Muscle of back (tissue), 11 donors: ENCODE results near the gene KRT2. TPM values are rescaled to one million over a fixed set of nuclear protein-coding genes. Genes with fewer than 3 reads are reported as not detected.

ENCODE experiments used
- DNase-seq, 3 donors: peaks; one replicate each; pipeline versions ENCODE4 v3.0.0 to v3.0.0-alpha.2; 2013
- polyA plus RNA-seq, 10 donors: library from polyadenylated mRNA; unstranded; fragments of 120-200 nt; gene quantifications; one replicate each; pipeline ENCODE4 v1.2.1, GENCODE V29; 2013; ENCODE audit not compliant: insufficient read length in 10 of 10

The KRT2 gene
- polyA plus RNA-seq, 10 donors: 0.08 to 1.8 TPM; not detected in 8

GRCh38 chr12:52600071-52600470, 51.9 kb downstream of the KRT2 start:
- DNase-seq: no peak

GRCh38 chr12:52598966-52599365, 53.0 kb downstream of the KRT2 start:
- DNase-seq: no peak

Other genes starting within 250 kb of the KRT2 start
- not detected for gene KRT82, start 245.9 kb downstream of the KRT2 start, polyA plus RNA-seq
- gene KRT75, start 217.8 kb downstream of the KRT2 start, polyA plus RNA-seq: under 1 TPM in 1 of 10 donors, not detected in 9; 0.25 TPM
- gene KRT6B, start 200.1 kb downstream of the KRT2 start, polyA plus RNA-seq: 1 to 10 TPM in 1 of 10 donors, under 1 TPM in 1, not detected in 8; 0.14 to 3.1 TPM
- gene KRT6C, start 178.4 kb downstream of the KRT2 start, polyA plus RNA-seq: 1 to 10 TPM in 1 of 10 donors, under 1 TPM in 1, not detected in 8; 0.32 to 1.3 TPM
- 10 to 100 TPM in 2 of 10 donors, under 1 TPM in 1, not detected in 7; 0.20 to 38.7 (median 20.8) TPM for gene KRT6A, start 159.0 kb downstream of the KRT2 start, polyA plus RNA-seq
- gene KRT5, start 131.8 kb downstream of the KRT2 start, polyA plus RNA-seq: 100 to 1,000 TPM in 2 of 10 donors, 1 to 10 TPM in 3, under 1 TPM in 4, not detected in 1; 0.43 to 538 (median 1.1) TPM
- not detected for gene KRT71, start 99.1 kb downstream of the KRT2 start, polyA plus RNA-seq
- gene KRT74, start 78.4 kb downstream of the KRT2 start, polyA plus RNA-seq: under 1 TPM in 2 of 10 donors, not detected in 8; 0.08 to 0.12 TPM
- 1 to 10 TPM in 1 of 10 donors, under 1 TPM in 1, not detected in 8; 0.30 to 1.5 TPM for gene KRT72, start 50.7 kb downstream of the KRT2 start, polyA plus RNA-seq
- gene KRT73, start 33.7 kb downstream of the KRT2 start, polyA plus RNA-seq: 1 to 10 TPM in 1 of 10 donors, under 1 TPM in 1, not detected in 8; 0.08 to 1.1 TPM
- gene KRT1, start 28.2 kb upstream of the KRT2 start, polyA plus RNA-seq: 100 to 1,000 TPM in 2 of 10 donors, 1 to 10 TPM in 6, under 1 TPM in 2; 0.47 to 543 (median 2.3) TPM
- gene KRT77, start 51.3 kb upstream of the KRT2 start, polyA plus RNA-seq: 1 to 10 TPM in 1 of 10 donors, under 1 TPM in 1, not detected in 8; 0.98 to 2.8 TPM
- gene KRT76, start 125.1 kb upstream of the KRT2 start, polyA plus RNA-seq: not detected
- under 1 TPM in 1 of 10 donors, not detected in 9; 0.46 TPM for gene KRT3, start 143.9 kb upstream of the KRT2 start, polyA plus RNA-seq
- 100 to 1,000 TPM in 1 of 10 donors, 1 to 10 TPM in 1, under 1 TPM in 4, not detected in 4; 0.11 to 126 (median 0.64) TPM for gene KRT4, start 161.9 kb upstream of the KRT2 start, polyA plus RNA-seq
- under 1 TPM in 1 of 10 donors, not detected in 9; 0.21 TPM for gene KRT79, start 182.1 kb upstream of the KRT2 start, polyA plus RNA-seq
- 1 to 10 TPM in 1 of 10 donors, under 1 TPM in 2, not detected in 7; 0.25 to 1.9 (median 0.52) TPM for gene KRT78, start 196.8 kb upstream of the KRT2 start, polyA plus RNA-seq